GM18517 (cell line): ENCODE measurements around the gene SLC25A27.

Experiments
- ATAC-seq: cut with Tn5 transposase; IDR thresholded peaks from one replicate; pipeline ENCODE4 v1.9.1; 2021; ENCODE audit warnings: mild to moderate bottlenecking, moderate library complexity; ENCODE audit not compliant: unreplicated experiment

Gene SLC25A27

GRCh38 chr6:46704562-46704961 lies 51.8 kb downstream of the SLC25A27 start:
- no peak for ATAC-seq

GRCh38 chr6:46706464-46706863 lies 53.7 kb downstream of the SLC25A27 start:
- ATAC-seq = no peak

- no peak for ATAC-seq
Observed at GRCh38 chr6:46711491-46711890, 58.7 kb downstream of the SLC25A27 start.

- no peak for ATAC-seq
Observed at GRCh38 chr6:46715141-46715540, 62.4 kb downstream of the SLC25A27 start.

GRCh38 chr6:46719099-46719498 lies 66.3 kb downstream of the SLC25A27 start:
- ATAC-seq = no peak

GRCh38 chr6:46720401-46720800 lies 67.6 kb downstream of the SLC25A27 start:
- ATAC-seq = no peak
